Superior temporal gyrus (tissue), 1 donor: ENCODE measurements around the gene JAK3.
"Not testable (repeated sequence)": the region's sequence is repeated elsewhere in the genome, so short reads cannot be mapped to it uniquely, and the experiment has no call there.

Experiments used
- DNase-seq: peaks from one replicate; pipeline ENCODE4 v3.0.0-alpha.2; 2016; ENCODE audit errors: extremely low spot score

The JAK3 gene

DNA sequence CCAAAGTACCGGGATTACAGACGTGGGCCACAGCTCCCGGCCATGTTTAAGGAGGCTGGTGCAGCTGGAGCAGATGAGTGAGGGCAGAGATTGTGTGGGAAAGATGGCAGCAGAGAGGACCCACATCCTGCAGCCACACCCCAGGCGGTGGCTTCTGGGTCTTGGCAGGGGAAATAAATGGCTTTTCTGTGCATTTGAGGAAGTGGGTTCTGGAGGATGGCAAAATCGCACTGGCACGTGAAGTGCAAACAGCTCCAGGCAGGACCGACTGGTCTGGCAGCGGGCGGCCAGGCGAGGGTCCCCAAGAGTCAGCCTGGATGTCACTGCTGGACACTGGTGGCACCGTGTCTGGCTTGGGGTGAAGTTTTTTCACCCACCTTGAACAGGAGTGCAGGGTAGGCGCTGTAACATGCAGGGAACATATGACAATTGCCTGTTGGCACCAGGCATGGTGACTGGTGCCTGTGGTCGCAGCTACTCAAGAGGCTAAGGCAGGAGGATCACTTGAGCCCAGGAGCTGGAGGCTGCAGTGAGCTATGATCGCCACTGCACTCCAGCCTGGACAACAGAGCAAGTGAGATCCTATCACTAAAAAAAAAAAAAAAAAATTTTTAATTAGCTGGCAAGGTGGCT, 44.4 kb downstream of the JAK3 start:
- no peak for DNase-seq

DNA sequence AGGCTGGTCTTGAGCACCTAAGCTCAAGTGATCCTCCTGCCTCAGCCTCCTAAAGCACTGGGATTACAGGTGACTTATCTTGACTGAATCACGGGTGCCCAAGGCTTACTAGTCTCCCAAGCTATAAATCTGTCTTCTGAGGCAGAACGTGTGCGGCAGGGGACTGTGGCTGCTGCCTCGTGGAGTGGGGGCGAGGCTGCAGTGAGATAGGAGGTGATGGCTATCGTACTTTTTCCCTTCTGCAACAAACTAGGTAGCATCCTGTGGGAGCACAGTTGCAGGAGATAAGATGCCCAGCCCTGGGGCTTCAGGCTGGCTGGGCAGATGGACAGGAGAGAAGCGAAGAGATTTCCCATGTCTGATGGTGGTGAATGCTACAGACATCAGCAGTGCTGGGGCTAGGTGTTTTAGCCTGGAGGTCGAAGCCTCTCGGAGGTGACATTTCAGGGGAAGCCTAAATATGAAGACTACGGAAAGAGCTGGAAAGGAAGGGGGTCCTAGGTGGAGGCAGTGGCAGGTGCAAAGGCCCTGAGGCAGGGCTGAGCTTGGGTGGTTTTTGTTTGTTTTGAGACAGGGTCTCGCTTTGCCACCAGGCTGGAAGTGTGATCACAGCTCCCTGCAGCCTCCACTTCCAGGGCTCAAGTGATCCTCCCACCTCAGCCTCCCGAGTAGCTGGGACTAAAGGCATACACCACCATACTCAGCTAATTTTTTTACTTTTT, 45.5 kb downstream of the JAK3 start:
- DNase-seq: no peak

DNA sequence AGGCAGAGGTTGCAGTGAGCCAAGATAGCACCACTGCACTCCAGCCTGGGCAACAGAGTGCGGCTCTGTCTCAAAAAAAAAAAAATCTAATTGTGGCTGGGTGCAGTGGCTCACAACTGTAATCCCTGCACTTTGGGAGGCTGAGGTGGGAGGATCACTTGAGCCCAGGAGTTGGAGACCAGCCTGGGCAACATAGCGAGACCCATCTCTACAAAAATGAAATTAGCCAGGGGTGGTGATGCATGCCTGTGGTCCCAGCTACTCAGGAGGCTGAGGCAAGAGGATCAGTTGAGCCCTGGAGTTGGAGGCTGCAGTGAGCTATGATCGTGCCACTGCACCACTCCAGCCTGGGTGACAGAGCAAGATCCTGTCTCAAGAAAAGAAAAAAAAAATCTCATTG, 49.2 kb downstream of the JAK3 start:
- not testable (repeated sequence) for DNase-seq

DNA sequence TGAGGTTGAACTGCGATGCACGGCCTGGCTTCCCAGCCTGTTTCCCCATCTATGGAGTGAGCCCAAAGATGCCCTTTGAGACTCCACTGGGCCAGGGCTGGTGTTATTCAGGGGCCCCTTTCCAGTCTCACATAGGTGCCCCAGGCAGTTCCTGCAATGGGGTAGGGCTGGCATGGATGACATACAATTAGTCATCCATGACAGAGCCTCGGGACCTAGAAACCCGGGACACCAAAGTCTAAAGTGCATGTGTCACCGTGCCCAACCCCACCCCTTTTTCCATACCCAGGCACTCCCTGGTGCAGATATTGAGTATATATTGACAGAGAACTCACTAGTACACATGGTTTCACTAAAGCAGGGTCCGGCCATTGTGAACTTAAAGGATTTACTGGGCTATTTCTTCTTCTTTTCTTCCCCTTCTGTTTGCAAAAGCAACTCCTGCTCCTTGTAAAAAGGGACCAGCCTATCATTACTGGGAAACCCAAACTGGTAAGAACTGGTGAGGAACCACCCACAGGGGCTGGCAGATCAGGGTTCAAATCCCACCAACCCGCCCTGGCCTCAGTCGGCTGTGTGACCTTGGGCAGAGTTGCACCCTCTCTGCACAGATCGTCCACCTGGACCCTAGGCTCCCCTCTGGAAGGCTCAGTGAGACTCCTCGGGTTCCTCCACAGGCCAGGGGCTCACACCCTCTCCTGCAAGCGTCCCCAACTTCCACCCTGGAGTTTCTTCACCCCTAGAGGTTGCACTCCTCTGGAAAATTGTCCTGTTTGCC, 50.2 kb downstream of the JAK3 start:
- no peak for DNase-seq

DNA sequence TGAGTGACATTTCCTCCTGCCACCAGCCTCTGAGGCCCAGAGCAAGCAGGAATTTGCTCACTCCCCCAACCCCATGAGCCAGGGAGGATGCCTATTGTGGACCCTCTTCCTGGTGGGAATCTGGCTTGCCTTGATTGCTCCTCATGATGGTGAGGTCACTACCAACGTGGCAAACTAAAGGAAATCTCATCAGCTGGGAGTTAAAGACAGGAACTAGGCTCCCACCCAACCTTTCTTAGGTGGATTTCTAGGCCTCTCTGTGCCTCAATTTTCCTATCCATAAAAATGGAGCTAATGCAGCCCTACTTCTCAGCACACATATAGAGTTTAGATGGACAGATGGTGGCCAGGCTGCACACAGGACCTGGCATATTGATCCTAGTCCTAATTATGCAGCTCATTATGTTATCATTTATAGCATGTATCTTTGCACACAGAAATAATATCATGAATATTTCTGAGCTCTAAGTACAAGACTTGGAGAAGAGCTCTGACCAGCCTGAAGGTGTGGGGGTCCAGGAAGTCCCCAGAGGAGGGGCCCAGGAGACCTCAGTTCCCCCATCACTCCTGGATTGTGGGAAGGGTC, 50.9 kb downstream of the JAK3 start:
- no peak for DNase-seq

DNA sequence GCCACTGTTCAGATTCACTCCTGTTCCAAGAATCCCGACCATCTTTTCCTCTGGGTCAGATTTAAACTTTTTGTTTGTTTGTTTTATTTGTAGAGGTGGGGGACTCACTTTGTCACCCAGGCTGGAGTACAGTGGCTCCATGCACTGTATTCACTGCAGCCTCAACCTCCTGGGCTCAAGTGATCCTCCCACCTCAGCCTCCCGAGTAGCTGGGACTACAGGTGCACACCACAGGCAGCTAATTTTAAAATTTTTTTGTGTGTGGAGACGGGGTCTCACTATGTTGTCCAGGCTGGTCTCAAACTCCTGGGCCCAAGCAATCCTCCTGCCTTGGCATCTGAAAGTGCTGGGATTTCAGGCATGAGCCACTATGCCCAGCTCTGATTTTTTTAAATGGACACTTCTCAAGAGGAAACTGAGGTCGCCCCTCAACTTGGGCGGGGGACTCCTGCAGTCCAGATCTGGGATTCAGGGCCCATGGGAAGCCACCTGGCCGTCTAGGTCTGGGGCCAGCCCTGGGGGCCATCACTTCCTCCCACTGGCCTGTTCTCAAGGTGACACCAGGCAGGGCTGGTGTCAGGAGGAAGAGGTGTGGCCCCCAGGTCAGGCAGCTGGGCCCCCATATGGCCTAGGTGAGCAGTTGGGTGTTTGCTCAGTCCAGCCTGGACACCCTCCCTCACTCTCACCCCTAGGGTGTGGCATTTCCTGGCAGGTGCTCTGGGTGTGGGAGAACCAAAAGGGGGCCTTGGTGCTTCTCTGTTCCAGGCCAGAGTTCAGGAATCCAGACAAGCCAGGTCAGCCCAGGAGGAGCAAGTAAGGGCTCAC, 51.6 kb downstream of the JAK3 start:
- no peak for DNase-seq

DNA sequence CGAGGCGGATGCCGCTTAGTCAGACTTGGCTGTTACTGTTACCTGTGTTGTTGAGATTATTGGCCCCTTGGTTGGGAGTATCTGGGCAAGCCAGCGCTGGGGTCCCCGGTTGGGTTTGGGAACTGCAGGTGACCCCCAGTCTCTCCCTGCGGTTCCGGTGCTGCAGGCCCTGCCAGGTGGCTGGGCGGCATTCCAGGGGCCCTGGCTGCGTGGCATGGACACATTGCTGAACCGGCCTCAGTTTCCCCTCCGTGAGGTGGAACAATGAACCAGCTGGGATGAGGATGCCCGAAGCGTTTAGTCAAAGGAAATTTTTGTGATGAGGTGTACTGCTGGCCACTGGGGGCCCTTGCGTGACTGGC, 52.3 kb downstream of the JAK3 start:
- no peak for DNase-seq

DNA sequence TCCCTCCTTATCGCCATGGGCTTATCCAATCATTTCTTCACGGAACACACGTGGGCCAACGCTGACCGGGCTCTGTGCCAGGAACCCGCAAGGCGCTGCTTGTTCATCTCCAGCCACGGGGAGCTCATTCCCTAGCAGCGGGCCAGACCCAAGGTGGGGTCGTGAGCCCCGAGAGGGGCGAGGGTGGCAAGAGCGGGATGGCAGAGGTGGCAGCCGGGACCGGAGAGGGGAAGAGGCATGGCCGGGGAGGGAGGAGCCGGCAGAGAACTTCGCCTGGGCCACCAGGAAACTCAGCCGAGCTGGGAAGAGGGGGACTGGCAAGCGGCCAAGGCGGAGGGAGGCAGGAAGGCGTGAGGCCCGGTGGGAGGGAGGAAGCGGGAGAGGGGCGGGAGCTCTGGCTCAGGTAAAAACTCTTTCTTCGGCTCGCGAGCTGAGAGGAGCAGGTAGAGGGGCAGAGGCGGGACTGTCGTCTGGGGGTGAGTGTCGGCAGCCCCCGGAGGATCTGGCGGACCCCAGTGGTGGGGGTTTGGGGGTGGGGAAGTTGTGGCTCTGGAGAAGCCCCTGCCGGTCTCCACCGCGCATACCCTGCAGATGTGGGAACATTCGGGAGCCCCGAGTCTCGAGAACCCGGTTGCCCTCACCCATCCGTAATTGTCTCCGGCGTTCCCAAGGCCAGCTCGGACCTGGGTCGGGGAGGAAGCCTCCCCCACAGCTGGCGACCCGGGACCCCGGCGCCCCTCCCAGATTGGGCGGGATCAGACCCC, 52.9 kb downstream of the JAK3 start, which contains the start of gene B3GNT3:
B3GNT3 (plus strand) TSS at position 408 of the 764 bp plus-strand sequence. CDS start 12,670 bp downstream, outside the sequence.
- DNase-seq: no peak

DNA sequence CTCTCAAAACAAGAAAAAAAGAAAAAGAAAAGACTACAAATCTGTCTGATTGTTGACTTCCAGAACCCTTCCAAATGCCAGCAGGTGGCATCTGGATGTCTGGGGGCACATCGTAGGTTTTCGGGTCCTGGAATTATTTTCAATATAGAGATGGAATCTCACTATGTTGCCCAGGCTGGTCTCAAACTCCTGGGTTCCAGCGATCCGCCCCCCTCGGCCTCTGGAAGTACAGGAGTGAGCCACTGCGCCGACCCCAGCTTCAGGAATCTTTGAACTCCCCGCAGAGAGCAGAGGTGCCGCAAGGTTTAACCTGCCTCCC, 53.4 kb downstream of the JAK3 start:
- DNase-seq: no peak

DNA sequence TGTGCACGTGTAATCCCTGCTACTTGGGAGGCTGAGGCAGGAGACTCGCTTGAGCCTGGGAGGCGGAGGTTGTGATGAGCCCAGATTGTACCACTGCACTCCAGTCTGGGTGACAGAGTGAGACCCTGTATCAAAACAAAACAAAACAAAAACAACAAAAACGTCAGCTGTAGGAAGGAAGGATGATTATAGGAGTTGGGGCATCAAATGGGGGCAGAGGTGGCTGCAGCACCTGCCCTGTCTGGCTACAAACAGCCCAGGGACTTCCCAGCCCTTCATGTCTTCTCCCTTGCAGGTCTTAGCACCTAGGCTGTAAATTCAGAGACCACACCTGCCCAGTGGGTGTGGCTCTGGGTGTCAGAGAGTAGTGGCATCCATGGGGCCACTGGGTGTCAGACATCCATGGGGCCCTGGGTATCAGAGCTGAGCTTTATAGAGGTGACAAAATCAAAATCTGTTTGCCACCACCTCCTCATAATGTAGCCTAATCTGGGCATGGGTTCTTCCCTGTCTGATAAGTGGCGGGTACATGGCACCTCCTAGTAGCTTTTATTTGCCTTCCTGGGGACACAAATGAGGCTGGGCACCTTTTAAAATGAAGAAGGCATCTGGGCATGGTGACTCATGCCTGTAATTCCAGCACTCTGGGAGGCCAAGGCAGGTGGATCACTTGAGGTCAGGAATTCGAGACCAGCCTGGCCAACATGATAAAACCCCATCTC, 57.6 kb downstream of the JAK3 start:
- no peak for DNase-seq

DNA sequence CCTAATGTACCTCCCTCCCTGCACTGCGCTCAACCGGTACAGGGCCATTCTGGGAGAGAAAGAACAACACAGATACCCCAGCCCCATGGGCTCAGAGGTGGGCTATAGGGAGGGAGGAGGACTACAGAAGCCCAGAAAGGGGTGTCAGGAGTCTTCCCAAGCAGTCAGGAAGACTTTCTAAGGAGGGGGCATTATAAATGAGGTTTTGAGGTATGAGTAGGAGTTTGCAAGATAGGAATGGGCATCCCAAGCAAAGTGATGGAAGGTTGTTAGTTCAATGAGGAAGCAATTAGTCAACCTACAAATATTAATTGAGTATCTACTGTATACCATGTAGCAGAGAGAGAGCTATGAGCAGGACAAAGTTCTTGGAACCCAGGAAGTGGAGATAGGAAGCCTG, 59.1 kb downstream of the JAK3 start:
- DNase-seq: no peak

DNA sequence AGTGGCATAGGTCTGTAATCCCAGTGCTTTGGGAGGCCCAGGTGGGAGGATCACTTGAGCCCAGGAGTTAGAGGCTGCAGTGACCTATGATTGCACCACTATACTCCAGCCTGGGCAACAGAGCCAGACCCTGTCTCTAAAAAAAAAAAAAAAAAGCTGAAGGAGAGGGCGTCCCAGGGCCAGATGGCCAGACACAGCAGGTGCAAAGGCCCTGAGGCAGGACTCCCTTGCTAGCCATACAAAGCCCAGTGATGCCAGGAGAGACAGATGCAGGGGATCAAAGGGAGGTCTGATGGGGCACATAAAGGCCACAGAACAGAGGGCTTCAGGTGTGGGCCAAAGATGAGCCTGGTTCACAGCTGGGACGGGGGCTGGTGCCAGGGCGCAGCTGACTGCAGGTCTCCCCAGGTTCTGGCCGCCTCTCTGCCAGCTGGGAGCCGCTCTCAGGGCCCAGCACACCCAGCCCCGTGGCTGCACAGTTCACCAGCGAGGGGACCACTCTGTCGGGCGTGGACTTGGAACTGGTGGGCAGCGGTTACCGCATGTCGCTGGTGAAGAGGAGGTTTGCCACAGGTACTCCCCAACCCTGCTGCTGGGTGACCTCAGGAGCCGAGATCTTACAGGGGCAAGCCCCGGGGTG, 60.4 kb downstream of the JAK3 start:
- DNase-seq: no peak

DNA sequence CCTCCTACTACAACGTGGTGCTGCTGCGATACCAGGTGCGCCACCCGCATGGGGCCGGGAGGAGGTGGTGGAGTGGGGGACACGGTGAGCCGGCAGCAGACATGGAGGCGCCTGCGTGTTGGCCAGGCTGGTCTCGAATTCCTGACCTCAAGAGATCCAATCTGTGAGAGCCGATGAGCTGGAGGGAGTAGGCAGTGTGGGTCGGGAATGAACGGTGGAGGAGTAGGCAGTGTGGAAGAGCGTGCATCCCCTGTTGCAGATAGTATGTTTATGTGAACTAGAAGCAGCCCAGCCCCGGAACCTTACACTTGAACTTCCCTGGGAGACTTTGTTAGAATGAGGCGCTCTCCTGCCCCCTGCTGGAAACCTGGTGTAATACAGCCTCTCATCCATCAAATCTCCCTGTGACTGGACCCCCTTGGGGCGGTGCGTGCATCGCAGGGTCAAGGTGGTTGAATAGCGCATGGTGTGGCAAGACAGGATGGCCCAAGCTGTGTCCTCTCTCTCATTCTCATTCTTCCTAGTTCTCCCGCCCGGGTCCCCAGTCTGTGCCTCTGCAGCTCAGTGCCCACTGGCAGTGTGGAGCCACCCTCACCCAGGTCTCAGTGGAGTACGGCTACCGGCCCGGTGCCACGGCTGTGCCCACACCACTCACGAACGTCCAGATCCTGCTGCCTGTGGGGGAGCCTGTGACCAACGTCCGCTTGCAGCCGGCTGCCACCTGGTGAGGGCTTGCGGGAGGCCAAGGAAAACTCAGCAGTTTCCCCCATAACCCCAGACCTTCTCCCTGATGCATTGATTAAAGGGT, 63.4 kb downstream of the JAK3 start:
- DNase-seq: peak; percentile 80

DNA sequence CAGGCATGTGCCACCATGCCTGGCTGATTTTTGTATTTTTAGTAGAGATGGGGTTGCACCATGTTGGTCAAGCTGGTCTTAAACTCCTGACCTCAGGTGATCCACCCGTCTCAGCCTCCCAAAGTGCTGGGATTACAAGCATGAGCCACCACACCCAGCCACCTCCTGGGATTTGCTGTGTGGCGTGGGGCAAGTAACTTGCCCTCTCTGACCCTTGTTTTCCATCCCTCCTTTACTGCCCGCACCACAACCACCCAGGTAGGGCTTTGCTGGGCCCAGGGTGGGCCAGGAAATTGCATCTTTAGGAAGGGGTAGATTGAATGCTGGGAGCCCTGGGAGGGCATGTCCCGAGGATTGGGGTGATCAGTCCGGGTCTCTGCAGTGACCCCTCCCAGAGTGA, 64.1 kb downstream of the JAK3 start:
- DNase-seq: not testable (repeated sequence)

DNA sequence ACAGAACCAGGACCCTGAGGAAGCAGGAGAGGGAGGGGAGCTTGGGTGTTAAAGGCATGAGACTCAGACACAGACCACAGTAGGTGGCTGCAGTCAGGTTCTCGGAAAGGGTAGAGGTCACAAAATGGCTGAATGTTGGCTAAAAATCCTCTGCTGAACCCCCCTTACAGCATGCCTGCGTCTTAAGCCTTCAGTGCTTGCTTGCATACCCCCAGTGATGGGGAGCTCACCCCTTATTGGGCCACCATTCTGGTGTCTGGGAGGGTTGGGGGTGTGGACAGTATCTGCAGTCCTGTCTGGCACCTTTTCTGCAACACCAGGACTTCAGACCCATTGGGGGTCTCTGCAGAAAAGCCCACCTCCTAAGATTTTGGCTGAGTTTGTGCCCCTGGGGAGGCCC, 67.0 kb downstream of the JAK3 start:
- DNase-seq: no peak

DNA sequence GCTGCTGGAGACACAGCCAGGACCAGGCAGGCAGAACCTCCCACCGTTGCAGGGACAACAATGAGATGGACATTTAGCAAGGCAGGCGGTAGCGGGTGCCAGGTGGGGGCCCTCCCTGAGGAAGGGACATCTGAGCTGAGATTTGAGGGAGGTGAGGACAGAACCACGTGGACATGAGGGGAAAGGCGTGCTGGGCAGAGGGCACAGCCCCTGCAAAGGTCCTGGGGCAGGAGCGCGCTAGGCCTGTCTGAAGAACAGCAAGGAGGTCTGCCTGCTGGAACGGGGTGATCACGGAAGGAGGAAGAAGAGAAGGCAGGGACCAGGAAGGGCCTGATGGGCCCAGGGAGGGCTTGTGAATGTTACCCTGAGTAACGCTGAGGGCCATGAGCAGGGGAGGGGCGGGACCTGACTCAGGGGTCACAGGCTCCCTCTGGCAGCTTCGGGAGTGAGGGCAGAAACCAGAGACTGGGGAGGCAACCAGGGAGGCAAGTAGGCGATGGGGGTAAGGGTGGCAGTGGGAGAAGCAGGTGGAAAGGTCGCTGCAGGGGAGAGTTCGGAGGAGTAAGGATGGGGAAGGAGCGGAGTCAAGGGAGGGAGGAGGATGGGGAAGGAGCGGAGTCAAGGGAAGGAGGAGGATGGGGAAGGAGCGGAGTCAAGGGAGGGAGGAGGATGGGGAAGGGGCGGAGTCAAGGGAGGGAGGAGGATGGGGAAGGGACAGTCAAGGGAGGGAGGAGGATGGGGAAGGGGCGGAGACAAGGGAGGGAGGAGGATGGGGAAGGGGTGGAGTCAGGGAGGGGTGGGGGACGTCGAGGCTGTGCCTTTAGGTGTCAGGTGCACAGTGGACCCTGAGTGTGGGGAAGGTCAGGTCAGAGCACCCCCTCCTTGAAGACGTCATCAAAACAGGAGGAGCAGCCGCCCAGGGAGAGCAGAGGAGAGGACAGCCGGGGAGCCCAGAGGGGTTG, 68.5 kb downstream of the JAK3 start:
- no peak for DNase-seq

DNA sequence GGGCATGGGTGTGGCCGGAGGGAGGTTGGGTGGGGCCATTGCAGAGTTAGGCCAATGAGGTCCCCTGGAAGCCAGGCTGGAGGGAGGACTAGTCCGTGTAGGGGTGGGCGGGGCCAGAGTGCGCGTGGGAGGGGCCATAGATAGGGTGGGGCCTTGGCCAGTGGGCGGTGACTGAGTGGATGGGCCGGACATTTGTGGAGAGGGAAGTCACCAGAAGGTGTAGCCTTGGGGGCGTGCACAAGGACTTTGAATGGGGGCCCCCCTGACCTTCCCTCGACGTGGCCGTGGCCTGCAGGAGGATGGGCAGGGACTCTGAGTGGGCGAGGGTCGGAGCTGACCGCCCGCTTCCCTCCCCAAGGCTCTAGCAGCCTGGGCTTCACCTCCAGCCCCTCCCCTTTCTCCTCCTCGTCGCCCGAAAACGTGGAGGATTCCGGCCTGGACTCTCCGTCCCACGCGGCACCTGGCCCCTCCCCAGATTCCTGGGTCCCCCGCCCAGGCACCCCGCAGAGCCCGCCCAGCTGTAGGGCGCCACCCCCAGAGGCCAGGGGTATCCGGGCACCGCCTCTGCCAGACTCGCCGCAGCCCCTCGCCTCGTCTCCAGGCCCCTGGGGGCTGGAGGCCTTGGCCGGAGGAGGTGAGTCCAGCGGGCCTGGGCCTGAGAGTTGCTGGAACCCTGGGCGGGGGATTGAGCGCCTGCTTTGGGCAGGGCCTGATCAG, 69.4 kb downstream of the JAK3 start:
- no peak for DNase-seq
